ENCODE measurements around the gene ARHGAP22.

- no peak for TF ChIP-seq POLR2A (IDR thresholded peaks at IDR 0.05)
- no peak for TF ChIP-seq CTCF (IDR thresholded peaks at IDR 0.05)
Measured at GRCh38 chr10:48490946-48491345, 113.9 kb downstream of the ARHGAP22 start.

All from heart left ventricle (tissue), 13 donors.